SK-N-SH treated with all-trans-retinoic acid at 6 μM for 48 hours (cell line): Measurements from ENCODE around the gene MEGF9.

Experiments
- ARNTL ChIP-seq: fragments of 450-650 bp; formaldehyde crosslinking; IDR thresholded peaks from 2 replicates; pipeline ENCODE4 v1.5.0; 2020; ENCODE audit warnings: low read depth, mild to moderate bottlenecking, moderate library complexity, borderline replicate concordance
- RARB ChIP-seq: fragments of 250-450 bp; sonication (Bioruptor Pico); IDR thresholded peaks from 2 replicates; pipeline ENCODE4 v1.8.0; 2021; ENCODE audit warnings: mild to moderate bottlenecking, moderate library complexity
- ZFP3 ChIP-seq: fragments of 250-450 bp; sonication (Bioruptor Pico); IDR thresholded peaks from 2 replicates; pipeline ENCODE4 v1.5.0; 2020; ENCODE audit warnings: mild to moderate bottlenecking, moderate library complexity
- ZNF70 ChIP-seq: fragments of 450-650 bp; formaldehyde crosslinking; IDR thresholded peaks from 2 replicates; pipeline ENCODE4 v1.5.0; 2020; ENCODE audit warnings: mild to moderate bottlenecking, moderate library complexity
- TF ChIP-seq, protein P1 (sequence below): fragments of 250-450 bp; sonication (Bioruptor Pico); IDR thresholded peaks from 2 replicates; pipeline ENCODE4 v1.5.0; 2020; ENCODE audit warnings: mild to moderate bottlenecking, moderate library complexity
- TF ChIP-seq, protein P2 (sequence below): fragments of 250-450 bp; sonication (Bioruptor Pico); IDR thresholded peaks from 2 replicates; pipeline ENCODE4 v1.8.0; 2020; ENCODE audit warnings: mild to moderate bottlenecking, moderate library complexity, borderline replicate concordance

DNA sequence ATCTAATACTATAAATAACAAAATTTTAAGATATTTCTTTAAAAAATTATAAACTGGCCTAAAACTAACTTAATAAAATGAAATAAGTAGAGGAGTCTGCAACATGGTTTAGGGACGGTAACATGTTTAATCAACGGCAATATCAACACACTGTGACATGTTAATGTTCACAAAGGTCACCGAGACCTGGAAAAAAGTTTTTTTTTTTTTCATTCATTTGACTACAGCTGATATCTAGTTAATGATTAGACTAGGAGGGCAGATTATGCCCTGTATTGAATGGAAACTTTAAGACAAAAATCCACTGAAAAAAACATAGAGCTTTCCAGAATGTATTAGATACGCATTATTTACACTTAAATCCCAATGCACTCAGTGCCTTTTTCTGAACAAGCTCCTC, 67.3 kb downstream of the MEGF9 start:
- TF ChIP-seq, protein P1, sequence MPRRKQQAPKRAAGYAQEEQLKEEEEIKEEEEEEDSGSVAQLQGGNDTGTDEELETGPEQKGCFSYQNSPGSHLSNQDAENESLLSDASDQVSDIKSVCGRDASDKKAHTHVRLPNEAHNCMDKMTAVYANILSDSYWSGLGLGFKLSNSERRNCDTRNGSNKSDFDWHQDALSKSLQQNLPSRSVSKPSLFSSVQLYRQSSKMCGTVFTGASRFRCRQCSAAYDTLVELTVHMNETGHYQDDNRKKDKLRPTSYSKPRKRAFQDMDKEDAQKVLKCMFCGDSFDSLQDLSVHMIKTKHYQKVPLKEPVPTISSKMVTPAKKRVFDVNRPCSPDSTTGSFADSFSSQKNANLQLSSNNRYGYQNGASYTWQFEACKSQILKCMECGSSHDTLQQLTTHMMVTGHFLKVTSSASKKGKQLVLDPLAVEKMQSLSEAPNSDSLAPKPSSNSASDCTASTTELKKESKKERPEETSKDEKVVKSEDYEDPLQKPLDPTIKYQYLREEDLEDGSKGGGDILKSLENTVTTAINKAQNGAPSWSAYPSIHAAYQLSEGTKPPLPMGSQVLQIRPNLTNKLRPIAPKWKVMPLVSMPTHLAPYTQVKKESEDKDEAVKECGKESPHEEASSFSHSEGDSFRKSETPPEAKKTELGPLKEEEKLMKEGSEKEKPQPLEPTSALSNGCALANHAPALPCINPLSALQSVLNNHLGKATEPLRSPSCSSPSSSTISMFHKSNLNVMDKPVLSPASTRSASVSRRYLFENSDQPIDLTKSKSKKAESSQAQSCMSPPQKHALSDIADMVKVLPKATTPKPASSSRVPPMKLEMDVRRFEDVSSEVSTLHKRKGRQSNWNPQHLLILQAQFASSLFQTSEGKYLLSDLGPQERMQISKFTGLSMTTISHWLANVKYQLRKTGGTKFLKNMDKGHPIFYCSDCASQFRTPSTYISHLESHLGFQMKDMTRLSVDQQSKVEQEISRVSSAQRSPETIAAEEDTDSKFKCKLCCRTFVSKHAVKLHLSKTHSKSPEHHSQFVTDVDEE, result no peak
- TF ChIP-seq RARB (CRISPR knock-in tag), result no peak
- TF ChIP-seq ZNF70 (CRISPR knock-in tag), result no peak
- TF ChIP-seq ZFP3 (CRISPR knock-in tag), result no peak
- TF ChIP-seq ARNTL (CRISPR knock-in tag), result no peak
- TF ChIP-seq, protein P2, sequence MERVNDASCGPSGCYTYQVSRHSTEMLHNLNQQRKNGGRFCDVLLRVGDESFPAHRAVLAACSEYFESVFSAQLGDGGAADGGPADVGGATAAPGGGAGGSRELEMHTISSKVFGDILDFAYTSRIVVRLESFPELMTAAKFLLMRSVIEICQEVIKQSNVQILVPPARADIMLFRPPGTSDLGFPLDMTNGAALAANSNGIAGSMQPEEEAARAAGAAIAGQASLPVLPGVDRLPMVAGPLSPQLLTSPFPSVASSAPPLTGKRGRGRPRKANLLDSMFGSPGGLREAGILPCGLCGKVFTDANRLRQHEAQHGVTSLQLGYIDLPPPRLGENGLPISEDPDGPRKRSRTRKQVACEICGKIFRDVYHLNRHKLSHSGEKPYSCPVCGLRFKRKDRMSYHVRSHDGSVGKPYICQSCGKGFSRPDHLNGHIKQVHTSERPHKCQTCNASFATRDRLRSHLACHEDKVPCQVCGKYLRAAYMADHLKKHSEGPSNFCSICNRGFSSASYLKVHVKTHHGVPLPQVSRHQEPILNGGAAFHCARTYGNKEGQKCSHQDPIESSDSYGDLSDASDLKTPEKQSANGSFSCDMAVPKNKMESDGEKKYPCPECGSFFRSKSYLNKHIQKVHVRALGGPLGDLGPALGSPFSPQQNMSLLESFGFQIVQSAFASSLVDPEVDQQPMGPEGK, result no peak
